K562 (cell line): ENCODE measurements around the gene SPARC. TPM values are rescaled to one million over a fixed set of nuclear protein-coding genes. Genes with fewer than 3 reads are reported as not detected.

ENCODE experiments used
- ATAC-seq: fragments of 200-7000 bp; cut with Tn5 transposase; 3 replicates; pipeline ENCODE4 v1.9.1; 2020; ENCODE audit warnings: moderate library complexity
- BruUV-seq: library from RNA; stranded (reverse); fragments of 400-500 nt; replicated peaks from 2 replicates; lab custom pipeline; 2021; lab: Mats Ljungman, UMichigan
- CTCF ChIA-PET: fragments of 300-600 bp; formaldehyde crosslinking; extraction: SDS; loops from one replicate; lab custom pipeline; 2021; ENCODE audit warnings: low intra/inter-chr PET ratio; lab: Yijun Ruan, JAX
- POLR2A ChIA-PET: fragments of 300-600, 350-650 bp; sonication (Branson Sonifier 250); formaldehyde crosslinking; extraction: SDS; loops from one replicate; lab custom pipeline; 2021; ENCODE audit warnings: antibody characterized with exemption, inconsistent platforms; lab: Yijun Ruan, JAX
- DNase-seq, 4 experiments: peaks; one replicate each; pipeline versions ENCODE4 v3.0.0 to v3.0.0-alpha.2; 2011 to 2018; ENCODE audit warnings: low spot score in 3 of 4, mixed read lengths in 3 of 4; ENCODE audit errors: extremely low read depth in 1 of 4
- FAIRE-seq: peaks from 2 replicates; lab custom pipeline; 2011; peaks lifted over from hg19 to GRCh38; lab: Jason Lieb, UNC
- H2AFZ ChIP-seq: 2 replicates; pipeline ENCODE4 v1.6.0; 2011; ENCODE audit warnings: low read depth, low read length, control low read depth, inconsistent platforms
- H3K27ac ChIP-seq: fragments of 200-600 bp; 3 replicates; pipeline ENCODE4 v1.8.0; 2011; ENCODE audit warnings: low read depth, mild to moderate bottlenecking, control low read depth, inconsistent platforms, low read length, moderate library complexity, mixed read lengths; ENCODE audit errors: extremely low read depth
- H3K27me3 ChIP-seq, 2 experiments: fragments of 300-600 bp in 1 of 2; 2 replicates in 1 of 2; 3 replicates in 1 of 2; pipeline versions ENCODE4 v1.6.0 to v1.8.0; 2011; ENCODE audit warnings: inconsistent platforms in 2 of 2, low read length in 2 of 2, mild to moderate bottlenecking in 1 of 2, mixed read lengths in 1 of 2, moderate library complexity in 1 of 2; ENCODE audit not compliant: control insufficient read depth in 2 of 2, insufficient read depth in 2 of 2
- H3K36me3 ChIP-seq: fragments of 300-600 bp; 3 replicates; pipeline ENCODE4 v1.8.0; 2011; ENCODE audit warnings: mild to moderate bottlenecking, low read length, inconsistent platforms; ENCODE audit not compliant: control insufficient read depth, insufficient read depth
- H3K4me1 ChIP-seq, 2 experiments: fragments of 200-600 bp in 1 of 2; replicated peaks in 1 of 2; 2 replicates in 1 of 2; 3 replicates in 1 of 2; pipeline versions ENCODE4 v1.5.1 to v1.8.0; 2011; ENCODE audit warnings: inconsistent platforms in 2 of 2, low read length in 2 of 2, mild to moderate bottlenecking in 1 of 2, mixed read lengths in 1 of 2, moderate library complexity in 1 of 2; ENCODE audit not compliant: control insufficient read depth in 2 of 2, insufficient read depth in 2 of 2
- H3K4me2 ChIP-seq: 2 replicates; pipeline ENCODE4 v1.6.1; 2011; ENCODE audit warnings: low read length, control low read depth, inconsistent platforms, mixed read lengths; ENCODE audit not compliant: insufficient read depth
- H3K4me3 ChIP-seq: fragments of 200-600 bp; sonication (generic), shearing (Covaris generic); 2 replicates; pipeline ENCODE4 v1.5.1; 2016; ENCODE audit warnings: control low read depth, inconsistent platforms
- H3K79me2 ChIP-seq: fragments of 200-600 bp; 3 replicates; pipeline ENCODE4 v1.8.0; 2011; ENCODE audit warnings: low read length, inconsistent platforms; ENCODE audit not compliant: control insufficient read depth, insufficient read depth
- H3K9ac ChIP-seq, 2 experiments: 2 replicates each; pipeline versions ENCODE4 v1.6.0 to v1.6.1; 2011; ENCODE audit warnings: low read depth in 2 of 2, low read length in 2 of 2, control low read depth in 1 of 2, inconsistent platforms in 1 of 2, mild to moderate bottlenecking in 1 of 2, mixed read lengths in 1 of 2; ENCODE audit not compliant: insufficient read depth in 1 of 2
- H3K9me1 ChIP-seq: one replicate; pipeline ENCODE4 v1.6.0; 2011; ENCODE audit warnings: inconsistent platforms, mild to moderate bottlenecking, low read length, moderate library complexity; ENCODE audit not compliant: control insufficient read depth, insufficient read depth
- H3K9me3 ChIP-seq: replicated peaks from 2 replicates; pipeline ENCODE4 v1.5.1; 2011; ENCODE audit warnings: low read depth, low read length, inconsistent platforms; ENCODE audit not compliant: control insufficient read depth, insufficient read depth
- H4K20me1 ChIP-seq: replicated peaks from 2 replicates; pipeline ENCODE4 v1.6.1; 2011; ENCODE audit warnings: low read length, inconsistent platforms, mixed read lengths; ENCODE audit not compliant: control insufficient read depth, insufficient read depth
- CHD1 ChIP-seq: fragments of 200-600 bp; sonication (generic); IDR thresholded peaks from one replicate; pipeline ENCODE4 v1.6.1; 2012; ENCODE audit warnings: mild to moderate bottlenecking, moderate library complexity, low read length, inconsistent platforms
- EGR1 ChIP-seq: fragments of 450-650 bp; conservative IDR thresholded peaks from 2 replicates; pipeline ENCODE4 v1.6.1; 2017; ENCODE audit warnings: mild to moderate bottlenecking
- HDAC1 ChIP-seq, 2 experiments: fragments of 450-650 bp; IDR thresholded peaks; 2 replicates each; pipeline ENCODE4 v1.6.1; 2016 to 2017; ENCODE audit warnings: inconsistent platforms in 1 of 2, mild to moderate bottlenecking in 1 of 2, moderate library complexity in 1 of 2
- KAT7 ChIP-seq: sonication (generic); formaldehyde crosslinking; IDR thresholded peaks from 2 replicates; pipeline ENCODE4 v1.8.0; 2022; ENCODE audit warnings: missing genetic modification reagents, mild to moderate bottlenecking, borderline replicate concordance
- MCM7 ChIP-seq, 2 experiments: fragments of 450-650 bp; IDR thresholded peaks; 2 replicates each; pipeline ENCODE4 v1.6.1; 2016 to 2018
- NR2F6 ChIP-seq: fragments of 450-650 bp; formaldehyde crosslinking; IDR thresholded peaks from 2 replicates; pipeline ENCODE4 v1.4.0; 2020; ENCODE audit warnings: mild to moderate bottlenecking
- PTBP1 ChIP-seq: fragments of 200-400 bp; formaldehyde crosslinking; IDR thresholded peaks from 2 replicates; pipeline ENCODE4 v1.6.1; 2017; ENCODE audit warnings: low read depth, low read length
- RAD51 ChIP-seq: fragments of 450-650 bp; IDR thresholded peaks from 2 replicates; pipeline ENCODE4 v1.7.1; 2016; ENCODE audit warnings: low read depth, mild to moderate bottlenecking, borderline replicate concordance
- RBM25 ChIP-seq: fragments of 200-400 bp; formaldehyde crosslinking; IDR thresholded peaks from 2 replicates; pipeline ENCODE4 v1.6.1; 2018; ENCODE audit warnings: low read length, low read depth, moderate library complexity; ENCODE audit not compliant: severe bottlenecking
- THRAP3 ChIP-seq: fragments of 450-650 bp; IDR thresholded peaks from 2 replicates; pipeline ENCODE4 v1.6.1; 2016; ENCODE audit warnings: mild to moderate bottlenecking, inconsistent platforms, borderline replicate concordance
- ZNF766 ChIP-seq: fragments of 200-800 bp; sonication (Bioruptor generic); conservative IDR thresholded peaks from 2 replicates; pipeline ENCODE4 v1.6.1; 2016; ENCODE audit warnings: missing genetic modification characterization, missing compliant biosample characterization
- WGBS: fragments of 100-300 bp; shearing (Covaris generic); methylation state at CpG from one replicate; pipeline ENCODE4 v1.1.6; 2016; ENCODE audit warnings: low coverage, mixed read lengths; ENCODE audit not compliant: insufficient coverage; ENCODE audit errors: missing lambda C conversion rate; 5-methylcytosine and 5-hydroxymethylcytosine counted together
- in situ Hi-C: fragments of 300-500 bp; cut with MboI; formaldehyde crosslinking; loops from 4 replicates; pipeline ENCODE4 v1.15.0; 2018; ENCODE audit warnings: inconsistent platforms, mixed read lengths
- intact Hi-C: fragments of 100-400 bp; cut with micrococcal nuclease; formaldehyde crosslinking; loops from 2 replicates; pipeline ENCODE4 v1.14.2; 2022
- polyA plus RNA-seq, 8 experiments: library from polyadenylated mRNA; depleted of rRNA in 4 of 8; stranded (reverse) in 5 of 8; unstranded in 3 of 8; fragments of >200 nt; fragmentation: Nextera tagmentation in 2 of 8; fragmentation: Illumina TruSeq in 1 of 8; extraction: Ambion mirVana in 2 of 8; extraction: Trizol in 1 of 8; gene quantifications; 2 replicates each; pipeline versions ENCODE4 v1.2.1 to v1.2.3, GENCODE V29; 2011 to 2014; ENCODE audit warnings: inconsistent platforms in 1 of 8, missing spikeins in 1 of 8
- total RNA-seq, 7 experiments: library from RNA; depleted of rRNA in 6 of 7; stranded (reverse); fragments of >200 nt in 6 of 7; fragmentation: Illumina TruSeq in 2 of 7; extraction: Trizol in 2 of 7; gene quantifications; 2 replicates each; pipeline versions ENCODE4 v1.2.1 to v1.2.3, GENCODE V29; 2011 to 2021; ENCODE audit warnings: low replicate concordance in 1 of 7
- TF ChIP-seq, protein P1 (sequence below), 2 experiments: IDR thresholded peaks; 2 replicates each; pipeline ENCODE4 v1.6.1; 2011; ENCODE audit warnings: borderline replicate concordance in 1 of 2, control low read depth in 1 of 2, low read depth in 1 of 2, low read length in 1 of 2, mild to moderate bottlenecking in 1 of 2, mixed read lengths in 1 of 2, moderate library complexity in 1 of 2; ENCODE audit not compliant: insufficient read depth in 1 of 2, insufficient read length in 1 of 2, poor library complexity in 1 of 2, severe bottlenecking in 1 of 2; ENCODE audit errors: extremely low read depth in 1 of 2

SPARC gene
- total and polyA plus RNA-seq, 9 of the 15 experiments (the other 6 are each of a cell fraction or from before 2014, with no cell fraction given), result 6.1 to 35.6 (median 12.2) TPM

DNA sequence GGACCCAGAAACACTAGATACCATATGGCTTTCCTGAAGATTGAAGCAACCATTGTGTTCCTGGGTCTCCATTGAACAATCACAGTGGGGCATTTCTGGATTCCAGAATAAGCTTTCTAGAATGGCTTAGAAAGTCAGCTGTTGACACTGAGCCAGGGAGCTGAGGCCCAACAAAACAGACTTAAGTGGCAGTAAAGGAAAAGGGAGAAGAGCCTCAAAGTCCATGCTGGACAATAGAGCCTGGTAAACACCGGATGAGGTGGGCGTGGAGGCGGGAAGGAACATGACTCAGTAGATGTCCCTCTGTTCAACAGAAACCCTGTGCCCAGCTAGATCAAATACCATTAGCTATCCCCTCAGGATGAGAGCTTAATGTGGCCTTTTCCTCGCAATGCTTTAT lies 14.8 kb downstream of the SPARC start:
- POLR2A ChIA-PET, result interaction anchor here (0.6 to 1.1 kb wide), 2 partner anchors 10 to 152 kb away, joined by 3 read pairs; no protein-coding TSS in a partner anchor

More for the DNA sequence above, 14.8 kb downstream of the SPARC start:
- no peak overlapping the region for H3K4me3 ChIP-seq
- no peak overlapping the region for H3K9ac ChIP-seq
- no peak overlapping the region for H3K4me2 ChIP-seq
- CTCF ChIA-PET, result no interaction called here
- H3K36me3 ChIP-seq, result no peaks in the 10 kb centered on the region
- no peaks in the 10 kb centered on the region for H3K9me3 ChIP-seq
- WGBS, result 9% methylated on average over 4 of the region's 4 CpGs
- peaks cover 3% of the 10 kb centered on the region; the same call in 1 of the 2 replicates for H4K20me1 ChIP-seq
- in situ Hi-C loops, result no loop called here
- H3K9me1 ChIP-seq, result no peaks in the 10 kb centered on the region
- H3K79me2 ChIP-seq, result no peaks in the 10 kb centered on the region
- intact Hi-C loops, result no loop called here
- DNase-seq, result no peak
- ATAC-seq, result no peak
- no TSS peak for BruUV-seq
- H3K27ac ChIP-seq, result no peak overlapping the region
- no peaks in the 10 kb centered on the region; a peak in 1 of 5 replicates for H3K4me1 ChIP-seq
- TF ChIP-seq MCM7 (IDR thresholded peaks at IDR 0.05) (no peak), RBM25 (no peak), EGR1 (peak; percentile 76), HDAC1 (IDR thresholded peaks at IDR 0.05) (no peak), KAT7 (CRISPR knock-in tag) (no peak), CHD1 (no peak), PTBP1 (no peak), NR2F6 (CRISPR knock-in tag) (no peak), THRAP3 (no peak), ZNF766 (CRISPR knock-in tag) (no peak), RAD51 (no peak)
- TF ChIP-seq, protein P1, sequence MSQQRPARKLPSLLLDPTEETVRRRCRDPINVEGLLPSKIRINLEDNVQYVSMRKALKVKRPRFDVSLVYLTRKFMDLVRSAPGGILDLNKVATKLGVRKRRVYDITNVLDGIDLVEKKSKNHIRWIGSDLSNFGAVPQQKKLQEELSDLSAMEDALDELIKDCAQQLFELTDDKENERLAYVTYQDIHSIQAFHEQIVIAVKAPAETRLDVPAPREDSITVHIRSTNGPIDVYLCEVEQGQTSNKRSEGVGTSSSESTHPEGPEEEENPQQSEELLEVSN (IDR thresholded peaks at IDR 0.05; ENCODE audit: borderline replicate concordance in 1 of 2, extremely low read depth in 1 of 2, insufficient read depth in 1 of 2, insufficient read length in 1 of 2, low read depth in 1 of 2, low read length in 1 of 2, poor library complexity in 1 of 2, severe bottlenecking in 1 of 2), result peak in 1 of 2 experiments; percentile 30
- peaks cover 26 to 37% of the 10 kb centered on the region in 2 experiments for H3K27me3 ChIP-seq
- no peak overlapping the region for H2AFZ ChIP-seq
- no peak for FAIRE-seq
